Pulmonary artery endothelial cell (primary cell): ENCODE data around the gene HMGN1. TPM values are rescaled to one million over a fixed set of nuclear protein-coding genes. Genes with fewer than 3 reads are reported as not detected.

Experiments used
- DNase-seq: peaks from one replicate; pipeline ENCODE4 v3.0.0-alpha.2; 2011; ENCODE audit warnings: low read depth, low spot score
- total RNA-seq: library from RNA; depleted of rRNA; stranded (reverse); fragments of >200 nt; gene quantifications from 2 replicates; pipeline ENCODE4 v1.2.3, GENCODE V29; 2014

The HMGN1 gene
- total RNA-seq, 1 donor from 2014 or later, result 273 TPM

- DNase-seq, result no peak
Observed at GRCh38 chr21:39311164-39311563, 37.7 kb downstream of the HMGN1 start.

DNA sequence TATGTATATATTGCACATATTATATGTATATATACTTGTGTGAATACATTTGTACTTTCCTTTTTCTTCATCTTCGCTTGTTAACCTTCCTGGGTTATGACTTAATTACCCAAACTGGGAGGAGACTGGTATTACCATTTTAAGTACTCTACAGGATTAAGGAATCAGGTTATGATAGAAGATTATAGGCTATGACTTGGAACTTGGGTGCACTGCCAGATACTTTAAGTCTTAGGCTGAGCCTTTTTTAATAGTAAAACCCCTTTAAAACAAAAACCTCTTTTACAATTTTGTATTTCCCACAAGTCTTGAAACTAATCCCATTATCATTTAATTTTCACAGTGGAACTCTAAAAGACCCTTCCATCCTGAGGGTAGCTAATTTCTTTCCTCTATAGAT, 41.4 kb downstream of the HMGN1 start:
- no peak for DNase-seq

DNA sequence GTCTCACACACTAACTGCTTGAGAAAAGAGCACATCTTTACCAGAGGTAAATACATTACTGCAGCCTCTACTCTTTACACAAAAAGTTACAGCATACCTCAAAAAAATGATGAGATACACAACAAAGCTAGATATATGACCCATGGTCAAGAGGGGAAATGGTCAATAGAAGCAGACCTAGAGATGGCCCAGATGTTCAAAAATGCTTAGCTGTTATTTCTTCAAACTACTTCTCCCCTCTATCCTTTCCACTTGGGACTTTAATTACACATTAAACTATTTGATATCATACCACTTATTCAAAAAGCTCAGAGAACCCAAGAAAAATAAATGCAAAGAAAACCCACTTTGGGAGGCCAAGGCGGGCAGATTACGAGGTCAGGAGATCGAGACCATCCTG, 48.3 kb downstream of the HMGN1 start:
- DNase-seq, result no peak

DNA sequence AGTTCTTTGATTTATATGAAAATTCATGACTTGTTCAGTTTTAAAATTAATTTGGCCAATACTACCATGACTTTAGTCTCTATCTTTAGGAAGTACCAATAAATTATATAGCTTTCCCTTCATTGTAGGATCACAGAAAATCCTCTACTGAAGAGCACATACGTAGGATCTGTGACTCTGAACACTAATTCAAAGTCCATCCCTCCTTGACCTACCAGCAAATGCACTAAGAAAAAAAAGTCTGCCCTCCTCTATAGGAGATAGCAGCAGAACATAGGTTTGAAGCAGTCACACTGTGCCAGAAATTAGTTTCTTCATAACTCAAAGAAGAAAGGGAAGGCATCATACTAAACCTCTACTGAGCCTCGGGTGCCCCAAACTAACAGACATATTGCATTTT, 52.0 kb downstream of the HMGN1 start:
- no peak for DNase-seq

Other genes with a start within 250 kb of the HMGN1 start
- 86.1 and 89.8 TPM in 2 replicates for gene PSMG1, start 165.6 kb downstream of the HMGN1 start, total RNA-seq
- 33.4 and 46.9 TPM in 2 replicates for gene BRWD1, start 35.5 kb downstream of the HMGN1 start, total RNA-seq
- 0.21 and 0.79 TPM in 2 replicates for gene LCA5L, start 96.7 kb upstream of the HMGN1 start, total RNA-seq
- gene SH3BGR, start 102.9 kb upstream of the HMGN1 start, total RNA-seq, result 1.6 TPM in 1 of 2 replicates, not detected in the other